NT2/D1 (cell line): Measurements from ENCODE around the gene TRAK1.

Experiments used
- DNase-seq: peaks from one replicate; pipeline ENCODE4 v3.0.0-alpha.2; 2011; ENCODE audit warnings: low read depth, low spot score
- H3K27me3 ChIP-seq: 2 replicates; pipeline ENCODE4 v1.6.0; 2011; ENCODE audit warnings: mild to moderate bottlenecking; ENCODE audit not compliant: insufficient read length, insufficient read depth
- H3K36me3 ChIP-seq: 2 replicates; pipeline ENCODE4 v1.6.1; 2011; ENCODE audit warnings: mild to moderate bottlenecking, low read length, mixed read lengths; ENCODE audit not compliant: insufficient read depth, insufficient read length
- H3K4me1 ChIP-seq: 2 replicates; pipeline ENCODE4 v1.5.1; 2011; ENCODE audit not compliant: insufficient read depth, insufficient read length
- H3K4me3 ChIP-seq: 2 replicates; pipeline ENCODE4 v1.5.1; 2011; ENCODE audit warnings: low read depth; ENCODE audit not compliant: insufficient read length
- H3K9ac ChIP-seq: 2 replicates; pipeline ENCODE4 v1.6.0; 2011; ENCODE audit warnings: low read depth; ENCODE audit not compliant: insufficient read length
- H3K9me3 ChIP-seq: 2 replicates; pipeline ENCODE4 v1.5.1; 2011; ENCODE audit warnings: mild to moderate bottlenecking, low read length; ENCODE audit not compliant: insufficient read depth
- SUZ12 ChIP-seq: IDR thresholded peaks from 2 replicates; pipeline ENCODE4 v1.6.1; 2011; ENCODE audit not compliant: insufficient read length, insufficient read depth; ENCODE audit errors: extremely low read depth
- YY1 ChIP-seq: IDR thresholded peaks from 2 replicates; pipeline ENCODE4 v1.6.1; 2011; ENCODE audit not compliant: insufficient read length, insufficient read depth
- ZNF274 ChIP-seq: IDR thresholded peaks from 2 replicates; pipeline ENCODE4 v1.6.1; 2011; ENCODE audit warnings: mild to moderate bottlenecking, low read depth, low read length

Gene TRAK1

DNA sequence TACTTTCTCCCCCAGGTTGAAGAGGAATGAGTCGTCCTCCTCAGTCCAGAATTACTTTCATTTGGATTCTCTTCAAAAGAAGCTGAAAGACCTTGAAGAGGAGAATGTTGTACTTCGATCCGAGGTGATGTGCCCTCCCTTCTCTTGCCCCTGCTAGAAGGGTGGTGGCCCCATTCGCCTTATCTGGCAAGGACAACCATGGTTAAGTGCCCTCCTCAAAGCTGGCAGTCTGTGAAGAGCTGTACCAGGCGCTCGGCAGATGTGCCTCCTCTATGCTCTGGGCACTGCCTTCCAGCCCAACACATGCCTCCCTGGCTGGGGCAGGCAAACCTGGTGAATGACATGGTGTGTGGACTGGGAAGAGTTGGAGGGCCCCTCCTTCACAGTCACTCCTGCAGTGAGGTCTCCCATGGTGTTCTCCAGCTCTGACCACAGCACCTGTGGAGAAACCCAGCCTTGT is 97.9 kb downstream of the TRAK1 start:
- DNase-seq, result no peak
- Histone ChIP-seq H3K9me3 (no peaks in the 10 kb centered on the region), H3K9ac (no peak overlapping the region), H3K27me3 (no peaks in the 10 kb centered on the region), H3K4me3 (no peak overlapping the region), H3K4me1 (peaks cover 3% of the 10 kb centered on the region), H3K36me3 (peaks cover 34% of the 10 kb centered on the region)
- TF ChIP-seq SUZ12, result no peak

DNA sequence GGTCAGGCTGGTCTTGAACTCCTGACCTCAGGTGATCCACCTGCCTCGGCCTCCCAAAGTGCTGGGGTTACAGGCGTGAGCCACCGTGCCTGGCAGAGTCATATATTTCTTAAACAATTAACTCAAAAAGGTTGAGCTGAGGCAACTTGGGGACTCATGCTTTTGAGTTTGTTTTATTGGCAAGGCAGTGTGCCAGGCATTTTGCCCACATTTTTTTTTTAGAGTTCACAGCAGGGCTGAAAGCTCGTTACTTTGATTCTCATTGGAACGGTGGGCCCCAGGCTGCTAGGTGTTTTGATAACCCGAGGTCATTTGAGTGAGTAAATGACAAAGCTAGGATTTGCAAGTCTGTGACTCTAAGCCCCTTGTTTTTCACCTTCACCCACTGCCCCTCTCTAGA is 98.6 kb downstream of the TRAK1 start:
- no peak for DNase-seq
- Histone ChIP-seq H3K4me3 (no peak overlapping the region), H3K4me1 (peaks cover 3% of the 10 kb centered on the region), H3K9ac (no peak overlapping the region), H3K9me3 (no peaks in the 10 kb centered on the region), H3K36me3 (peaks cover 38% of the 10 kb centered on the region), H3K27me3 (no peaks in the 10 kb centered on the region)
- TF ChIP-seq ZNF274, result no peak
- no peak for TF ChIP-seq SUZ12
- no peak for TF ChIP-seq YY1

DNA sequence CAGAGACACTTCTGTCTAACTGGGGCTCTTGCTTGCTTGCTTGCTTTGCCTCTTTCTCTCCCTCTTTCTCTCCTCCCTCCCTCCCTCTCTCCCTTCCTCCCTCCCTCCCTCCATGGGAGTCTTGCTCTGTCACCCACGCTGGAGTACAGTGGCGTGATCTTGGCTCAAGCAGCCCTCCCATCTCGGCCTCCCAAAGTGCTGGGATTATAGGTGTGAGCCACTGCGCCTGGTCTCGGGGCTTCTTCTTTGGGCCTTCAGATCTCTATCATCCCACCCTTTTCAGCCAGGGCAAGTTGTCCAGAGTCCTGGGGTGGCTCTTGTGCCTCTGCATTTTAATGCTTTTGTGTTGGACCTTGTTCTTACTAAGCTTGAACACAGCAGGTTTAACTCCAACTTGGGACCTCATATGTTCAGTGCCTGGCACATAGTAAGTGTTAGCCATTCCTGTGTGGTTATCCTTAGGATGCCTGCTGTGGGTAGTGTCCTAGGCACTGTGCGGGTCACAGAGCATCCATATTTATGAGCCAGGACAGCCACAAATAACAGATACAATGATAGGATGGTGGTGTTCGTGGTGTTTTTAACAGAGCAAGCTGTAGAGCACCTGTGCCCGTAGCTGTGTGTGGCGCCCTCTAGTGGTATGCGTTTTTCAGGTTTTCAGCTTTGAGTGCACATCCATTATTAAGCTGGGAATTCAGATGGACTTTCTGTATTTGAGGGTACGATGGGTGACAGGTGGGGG is 99.7 kb downstream of the TRAK1 start:
- TF ChIP-seq YY1 (no peak), SUZ12 (no peak), ZNF274 (no peak)
- H3K4me1 ChIP-seq, result no peaks in the 10 kb centered on the region
- no peaks in the 10 kb centered on the region for H3K9me3 ChIP-seq
- H3K4me3 ChIP-seq, result no peak overlapping the region
- H3K27me3 ChIP-seq, result no peaks in the 10 kb centered on the region
- H3K9ac ChIP-seq, result no peak overlapping the region
- DNase-seq, result peak; percentile 63
- peaks cover 43% of the 10 kb centered on the region for H3K36me3 ChIP-seq

DNA sequence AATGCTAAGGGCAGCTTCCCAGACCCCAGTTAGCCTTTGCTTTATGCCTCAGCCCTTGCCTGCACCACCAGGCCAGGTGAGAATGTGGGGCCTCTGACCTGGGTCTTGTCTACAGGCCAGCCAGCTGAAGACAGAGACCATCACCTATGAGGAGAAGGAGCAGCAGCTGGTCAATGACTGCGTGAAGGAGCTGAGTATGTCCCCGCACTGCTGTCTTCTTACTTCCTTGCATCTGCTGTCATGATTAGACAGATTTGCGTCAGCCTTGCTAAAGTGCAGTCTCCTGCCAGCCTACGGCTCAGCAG is 100.2 kb downstream of the TRAK1 start:
- Histone ChIP-seq H3K36me3 (peaks cover 43% of the 10 kb centered on the region), H3K4me1 (no peaks in the 10 kb centered on the region), H3K27me3 (no peaks in the 10 kb centered on the region), H3K9ac (no peak overlapping the region), H3K9me3 (no peaks in the 10 kb centered on the region), H3K4me3 (no peak overlapping the region)
- TF ChIP-seq YY1 (no peak), SUZ12 (no peak), ZNF274 (no peak)
- no peak for DNase-seq

DNA sequence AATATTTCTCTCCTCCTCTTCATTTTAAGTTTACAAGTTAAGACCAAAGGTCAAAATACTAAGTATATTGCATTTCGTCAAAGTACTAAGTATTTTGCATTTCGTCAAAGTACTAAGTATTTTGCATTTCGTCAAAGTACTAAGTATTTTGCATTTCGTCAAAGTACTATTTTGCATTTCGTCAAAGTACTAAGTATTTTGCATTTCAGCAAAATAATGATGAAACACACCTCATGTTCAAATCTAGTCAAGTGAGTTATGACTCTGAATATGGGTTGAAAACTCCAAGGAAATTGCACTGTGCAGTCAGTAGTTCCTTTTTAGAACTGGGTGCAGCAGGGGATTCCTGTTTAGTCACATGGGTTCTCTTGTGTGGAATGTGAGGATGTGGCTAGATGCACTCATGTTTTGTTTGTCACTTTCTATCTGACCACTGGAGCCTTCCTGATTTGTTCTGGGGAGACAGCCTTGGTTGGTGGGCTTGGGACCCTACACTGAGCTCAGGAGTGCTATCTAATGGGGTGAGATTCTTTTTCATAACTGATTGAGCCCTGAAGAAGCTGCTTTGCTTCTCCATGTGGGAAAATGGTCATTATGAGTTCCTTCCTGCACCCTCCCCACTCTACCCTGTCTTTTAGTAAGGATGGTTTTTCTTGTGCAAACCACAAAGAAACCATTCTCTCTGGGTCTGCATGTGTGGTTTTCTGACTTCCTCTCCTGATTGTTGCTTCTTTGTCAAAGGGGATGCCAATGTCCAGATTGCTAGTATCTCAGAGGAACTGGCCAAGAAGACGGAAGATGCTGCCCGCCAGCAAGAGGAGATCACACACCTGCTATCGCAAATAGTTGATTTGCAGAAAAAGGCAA is 101.4 kb downstream of the TRAK1 start:
- Histone ChIP-seq H3K4me1 (no peaks in the 10 kb centered on the region), H3K4me3 (no peak overlapping the region), H3K9me3 (no peaks in the 10 kb centered on the region), H3K27me3 (no peaks in the 10 kb centered on the region), H3K36me3 (peaks cover 46% of the 10 kb centered on the region), H3K9ac (no peak overlapping the region)
- DNase-seq, result no peak
- TF ChIP-seq YY1 (no peak), ZNF274 (no peak), SUZ12 (no peak)

DNA sequence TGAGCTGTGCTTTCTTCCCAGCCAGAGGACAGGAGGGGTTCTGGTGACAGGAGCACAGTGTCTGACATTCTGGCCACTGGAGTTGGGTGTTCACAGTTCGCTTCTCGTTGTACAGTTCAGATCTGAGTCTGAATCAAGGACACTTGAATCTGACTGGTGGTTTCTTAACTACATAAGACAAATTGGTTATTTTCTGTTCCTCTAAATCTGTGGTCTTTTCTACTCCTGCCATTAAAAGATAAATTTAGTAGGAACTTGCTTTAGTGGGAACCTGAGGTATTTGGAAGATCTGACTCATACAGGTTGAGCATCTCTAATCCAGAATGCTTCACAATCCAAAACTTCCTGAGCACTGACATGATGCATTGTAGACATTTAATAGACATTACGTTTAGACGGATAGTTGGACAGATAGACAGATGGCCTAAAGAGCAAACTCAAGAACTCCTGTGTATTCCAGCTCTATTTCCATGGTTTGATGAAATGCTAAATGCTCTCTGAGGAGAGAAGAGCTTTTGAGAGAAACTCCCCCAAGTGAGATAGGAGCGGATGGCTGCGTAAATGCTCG is 103.9 kb downstream of the TRAK1 start:
- DNase-seq, result no peak
- H3K9me3 ChIP-seq, result no peaks in the 10 kb centered on the region
- H3K27me3 ChIP-seq, result no peaks in the 10 kb centered on the region
- H3K36me3 ChIP-seq, result peaks cover 55% of the 10 kb centered on the region
- no peak overlapping the region for H3K9ac ChIP-seq
- TF ChIP-seq YY1 (no peak), SUZ12 (no peak), ZNF274 (no peak)
- no peak overlapping the region for H3K4me3 ChIP-seq
- no peaks in the 10 kb centered on the region for H3K4me1 ChIP-seq

DNA sequence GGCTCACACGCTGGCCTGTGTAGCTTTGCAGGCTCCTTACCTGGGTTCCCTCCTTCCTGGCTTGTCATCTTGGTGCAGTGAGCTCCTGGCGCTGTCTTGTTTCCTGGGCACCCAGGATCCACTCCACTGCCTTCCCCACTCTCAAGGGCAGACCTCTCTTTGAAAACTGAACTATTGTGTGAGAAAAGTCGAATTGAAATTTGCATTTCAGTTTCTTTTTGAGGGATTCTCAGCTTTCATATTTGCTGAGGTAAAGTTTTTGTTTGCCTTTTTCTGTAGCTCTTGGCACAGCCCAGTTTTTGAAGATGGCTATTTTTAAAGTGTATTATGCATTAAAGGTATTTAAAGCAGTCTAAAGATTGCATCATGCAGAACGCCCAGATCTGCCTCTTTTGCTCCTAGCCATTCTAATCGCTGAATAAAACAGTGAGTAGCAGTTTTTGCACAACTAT is 104.7 kb downstream of the TRAK1 start:
- Histone ChIP-seq H3K9me3 (no peaks in the 10 kb centered on the region), H3K9ac (no peak overlapping the region), H3K4me1 (no peaks in the 10 kb centered on the region), H3K4me3 (no peak overlapping the region), H3K36me3 (peaks cover 59% of the 10 kb centered on the region), H3K27me3 (no peaks in the 10 kb centered on the region)
- no peak for DNase-seq
- no peak for TF ChIP-seq SUZ12
